Measurements from ENCODE around the gene CEP78. TPM values are rescaled to one million over a fixed set of nuclear protein-coding genes. Genes with fewer than 3 reads are reported as not detected.
"Not testable (repeated sequence)": the region's sequence is repeated elsewhere in the genome, so short reads cannot be mapped to it uniquely, and the experiment has no call there.

CEP78 gene
- total RNA-seq, 1 donor from 2014 or later = 8.7 TPM

DNA sequence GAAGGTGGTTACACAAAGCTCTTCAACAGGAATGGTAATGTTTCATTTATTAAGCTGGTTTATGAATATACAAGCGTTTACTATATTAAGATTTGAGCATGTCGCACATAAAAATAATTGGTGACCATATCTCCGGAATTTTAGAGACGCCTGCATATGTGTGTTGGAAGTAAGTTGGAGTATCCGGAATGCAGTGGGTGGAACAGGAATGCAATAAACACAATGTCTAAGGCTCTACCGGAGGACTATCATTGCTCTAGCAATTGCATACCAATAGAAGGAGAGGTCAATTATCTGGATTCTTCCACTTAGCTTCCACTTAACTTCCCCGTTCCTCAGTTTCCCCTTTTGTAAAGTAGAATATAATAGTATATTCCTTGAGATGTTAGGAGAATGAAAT lies 1.1 kb upstream of the CEP78 start:
- peak in 1 of 2 donors; percentile 2 for DNase-seq (ENCODE audit: low read depth in 2 of 2)

DNA sequence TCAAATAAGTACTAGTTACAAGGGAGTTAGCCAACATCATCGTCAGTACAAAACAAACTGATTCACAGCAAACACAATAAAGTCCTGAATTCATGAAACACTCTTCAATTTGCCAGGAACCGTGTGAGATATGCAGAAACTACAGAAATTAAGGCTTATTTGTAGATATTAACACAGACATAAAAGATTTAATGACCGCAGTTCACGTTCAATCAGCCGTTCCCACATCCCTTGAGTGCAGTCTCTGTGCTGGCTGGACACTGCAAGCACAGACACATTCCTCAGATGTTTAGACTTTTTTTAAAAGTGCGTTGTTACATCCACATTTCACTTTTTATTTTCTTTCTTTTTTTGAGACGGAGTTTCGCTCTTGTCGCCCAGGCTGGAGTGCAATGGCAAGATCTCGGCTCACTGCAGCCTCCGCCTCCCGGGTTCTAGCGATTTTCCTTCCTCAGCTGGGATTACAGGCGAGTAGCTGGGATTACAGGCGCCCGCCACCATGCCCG lies 566 bp upstream of the CEP78 start:
- DNase-seq (ENCODE audit: low read depth in 2 of 2) = peak; percentile 20 to 35

DNA sequence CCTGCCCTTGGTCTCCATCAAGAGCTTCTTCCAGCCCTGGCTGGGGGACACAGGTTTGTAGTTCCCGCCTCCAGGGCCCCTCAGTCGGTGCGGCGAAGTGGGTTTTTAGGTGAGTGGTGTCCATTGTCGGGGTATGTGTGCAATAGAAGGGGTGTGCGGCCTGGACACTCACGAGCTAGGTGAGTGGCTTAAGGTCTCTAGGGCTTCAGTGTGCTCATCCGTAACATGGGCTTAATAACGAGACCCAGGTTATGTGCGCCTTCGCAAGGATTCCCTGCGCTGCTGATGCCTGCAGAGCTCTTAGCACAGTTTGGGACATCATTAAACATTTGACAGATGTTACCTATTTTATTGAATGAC lies 656 bp downstream of the CEP78 start:
- peak in 1 of 2 donors; percentile 43 for DNase-seq (ENCODE audit: low read depth in 2 of 2)

DNA sequence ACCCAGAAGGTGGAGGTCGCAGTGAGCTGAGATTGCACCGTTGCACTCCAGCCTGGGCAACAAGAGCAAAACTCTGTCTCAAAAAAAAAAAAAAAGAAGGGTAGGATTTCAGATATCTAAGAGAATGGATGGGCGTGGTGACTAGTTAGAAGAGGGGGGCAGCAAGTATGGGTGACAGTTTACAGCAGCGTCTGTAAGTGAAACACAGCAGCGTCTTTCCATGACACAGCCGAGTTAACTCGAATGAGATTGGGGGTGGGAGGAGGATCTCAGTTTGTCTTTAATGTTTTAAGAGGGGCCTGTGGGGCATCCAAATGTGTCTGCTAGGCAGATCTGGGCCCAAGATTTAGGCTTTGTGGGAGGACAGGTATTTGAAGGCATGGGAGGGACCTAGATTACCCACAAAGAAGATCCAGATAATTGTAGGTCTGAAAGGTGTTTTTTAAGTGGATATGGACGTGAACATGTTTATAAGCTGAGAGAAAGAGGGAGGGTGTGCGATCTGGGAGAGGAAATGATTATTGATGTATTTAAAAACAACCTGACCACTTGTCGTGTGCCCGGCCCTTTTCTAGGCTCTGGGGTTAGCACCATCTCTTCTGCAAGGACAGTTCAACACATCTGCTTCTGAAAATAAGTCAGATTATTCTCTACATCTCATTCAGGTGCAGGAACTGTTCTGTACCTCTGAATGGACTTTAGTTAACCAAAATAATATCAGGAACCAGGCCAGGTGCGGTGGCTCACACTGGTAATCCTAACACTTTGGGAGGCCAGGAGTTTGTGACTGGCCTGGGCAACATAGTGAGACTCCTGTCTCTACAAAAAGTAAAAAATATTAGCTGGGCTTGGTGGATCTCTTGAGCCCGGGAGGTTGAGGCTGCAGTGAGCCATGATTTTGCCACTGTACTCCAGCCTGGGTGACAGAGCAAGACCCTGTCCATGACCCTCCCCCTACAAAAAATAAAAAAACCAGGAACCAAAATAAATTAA lies 2.5 kb downstream of the CEP78 start:
- DNase-seq (ENCODE audit: low read depth in 2 of 2) = no peak

DNA sequence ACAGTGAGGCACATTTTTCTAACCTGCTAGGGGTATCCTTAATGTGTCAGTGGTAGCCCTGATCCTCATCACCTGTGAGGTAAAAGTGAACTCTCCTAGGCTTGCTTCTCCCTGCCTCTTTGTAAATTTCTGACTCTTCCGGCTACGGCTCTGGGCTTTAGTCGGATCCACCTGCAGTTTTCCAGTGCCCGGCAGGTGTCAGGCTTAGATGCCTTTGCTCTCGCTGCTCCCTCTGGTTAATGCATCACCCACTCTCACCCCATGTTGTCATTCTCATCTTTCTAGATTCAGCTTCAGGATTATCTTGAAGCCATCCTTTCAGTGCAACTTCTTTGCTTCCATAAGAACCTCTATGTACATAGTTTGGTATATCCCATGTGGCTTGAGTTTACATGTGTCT lies 3.6 kb downstream of the CEP78 start:
- DNase-seq (ENCODE audit: low read depth in 2 of 2) = peak in 1 of 2 donors; percentile 35

DNA sequence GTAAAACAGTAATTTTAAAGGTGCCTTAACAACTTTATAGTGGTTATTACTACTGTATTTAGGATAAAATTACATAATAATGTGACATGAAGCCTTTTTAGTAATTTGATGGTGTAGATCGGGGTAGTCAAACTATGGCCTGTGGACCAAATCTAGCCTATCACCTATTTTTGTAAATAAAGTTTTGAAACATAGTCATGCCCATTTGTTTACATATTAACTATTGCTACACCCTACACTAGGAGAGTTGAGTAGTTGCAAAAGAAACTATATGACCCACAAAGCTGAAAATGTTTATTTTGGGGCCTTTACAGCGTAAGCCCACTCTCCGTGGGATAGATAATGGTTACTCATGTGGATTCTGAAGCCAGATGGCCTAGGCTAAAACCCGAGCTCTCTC lies 6.2 kb downstream of the CEP78 start:
- no peak for DNase-seq (ENCODE audit: low read depth in 2 of 2)

DNA sequence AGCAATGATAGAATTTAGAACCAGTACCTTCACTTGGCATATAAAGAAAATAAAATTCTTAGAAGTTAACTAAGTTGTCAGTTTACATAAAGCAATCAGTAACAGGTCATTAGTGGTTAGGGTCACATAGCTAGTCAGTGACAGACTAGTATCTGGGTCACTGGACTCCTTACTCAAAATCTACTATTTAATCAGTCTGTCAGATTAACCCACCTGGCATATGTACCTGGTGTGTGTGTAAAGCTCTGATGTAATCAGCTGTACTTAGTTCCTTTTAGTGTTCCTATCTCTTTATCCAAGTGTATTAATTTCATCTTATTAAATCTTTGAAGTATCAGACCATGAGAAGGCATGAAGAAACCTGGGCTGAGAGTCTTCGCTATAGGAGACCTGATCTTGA lies 7.3 kb downstream of the CEP78 start:
- DNase-seq (ENCODE audit: low read depth in 2 of 2) = no peak

DNA sequence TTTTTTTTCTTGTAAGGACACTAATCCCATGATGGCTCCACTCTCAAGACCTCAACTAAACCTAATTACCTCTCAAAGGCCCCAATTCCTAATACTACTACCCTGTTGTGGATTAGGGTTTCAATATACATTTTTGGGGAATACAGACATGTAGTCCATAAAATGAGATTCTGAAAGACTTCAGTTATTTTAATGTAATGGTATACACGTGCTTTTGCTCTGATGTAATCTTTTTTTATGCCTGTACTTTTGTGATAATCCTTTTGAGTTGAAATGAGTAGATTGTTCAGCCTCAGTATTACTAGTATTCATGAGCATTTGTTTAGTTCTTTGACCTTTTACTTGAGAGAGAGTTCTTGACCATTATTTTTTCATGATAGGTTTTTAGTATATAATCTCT lies 9.5 kb downstream of the CEP78 start:
- DNase-seq (ENCODE audit: low read depth in 2 of 2) = no peak

DNA sequence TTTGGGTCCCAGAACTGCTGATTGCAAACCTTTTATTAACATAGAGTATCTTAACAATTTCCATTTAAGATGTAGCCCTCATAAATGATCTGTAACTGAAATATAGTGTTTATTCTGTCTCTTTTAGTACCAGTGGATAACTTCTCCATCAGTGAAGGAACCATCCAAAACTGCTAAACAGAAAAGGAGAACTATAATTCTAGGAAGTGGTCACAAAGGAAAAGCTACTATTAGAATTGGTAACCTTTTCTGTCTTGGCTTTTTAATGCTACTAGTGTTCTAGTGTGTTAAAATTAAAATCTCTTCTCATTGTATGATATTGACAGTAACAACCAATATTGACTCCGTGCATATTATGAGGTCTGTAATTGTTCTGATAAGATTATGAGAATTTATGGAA lies 12.8 kb downstream of the CEP78 start:
- DNase-seq (ENCODE audit: low read depth in 2 of 2) = no peak

DNA sequence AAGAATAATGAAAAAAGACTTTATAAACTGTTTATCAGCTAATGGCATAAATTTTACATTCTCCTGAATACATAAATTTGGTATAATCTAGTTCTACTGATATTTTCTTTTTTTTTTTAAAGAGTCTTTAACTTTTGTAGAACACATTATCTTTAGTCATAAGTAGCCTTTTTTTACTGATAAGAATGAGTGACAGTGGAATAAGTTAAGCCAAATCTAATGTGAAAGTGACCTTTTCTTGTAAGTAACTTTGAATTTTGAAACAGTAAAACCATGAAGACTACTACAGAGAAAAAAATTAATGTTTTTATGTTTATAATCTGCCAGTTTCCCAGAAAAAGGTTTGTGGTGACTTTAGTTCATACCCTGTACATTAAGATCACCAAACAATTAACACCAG lies 13.7 kb downstream of the CEP78 start:
- DNase-seq (ENCODE audit: low read depth in 2 of 2) = no peak

DNA sequence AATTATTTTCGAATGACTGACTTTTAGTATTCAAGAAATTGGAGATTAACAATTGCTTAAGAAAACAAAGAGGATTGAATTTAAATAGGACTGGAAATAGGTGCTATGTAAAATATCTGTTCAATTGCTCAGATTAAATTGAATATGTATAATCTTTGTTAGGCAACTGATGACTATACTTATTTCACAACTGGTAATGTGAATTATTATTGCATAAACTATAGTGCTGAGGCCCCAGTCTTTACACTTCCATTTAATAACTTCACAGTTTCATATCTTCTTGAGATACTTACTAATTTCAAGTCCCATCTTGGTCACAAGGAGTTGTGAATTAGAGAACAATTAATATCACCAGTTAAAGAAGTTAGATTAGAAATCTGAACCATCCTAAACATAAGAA lies 16.7 kb downstream of the CEP78 start:
- no peak for DNase-seq (ENCODE audit: low read depth in 2 of 2)

DNA sequence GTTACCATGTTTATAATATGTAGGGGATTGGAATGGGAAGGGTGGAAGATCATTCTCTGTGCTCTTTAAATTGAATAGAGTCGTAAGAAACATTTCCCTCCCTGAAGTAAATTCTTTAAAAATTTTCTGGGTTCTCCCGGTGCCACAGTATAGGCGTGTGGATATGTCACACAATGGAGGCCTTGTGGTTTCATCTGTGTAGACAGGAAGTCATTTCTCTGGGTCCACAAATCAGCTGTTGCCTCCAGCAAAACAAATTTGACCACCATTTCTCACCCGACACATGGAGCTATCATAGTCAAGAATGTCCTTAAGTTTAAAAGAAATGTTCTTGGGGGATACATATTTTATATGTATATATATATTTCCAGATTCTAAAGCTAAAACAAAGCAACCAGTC lies 17.4 kb downstream of the CEP78 start:
- DNase-seq (ENCODE audit: low read depth in 2 of 2) = no peak

DNA sequence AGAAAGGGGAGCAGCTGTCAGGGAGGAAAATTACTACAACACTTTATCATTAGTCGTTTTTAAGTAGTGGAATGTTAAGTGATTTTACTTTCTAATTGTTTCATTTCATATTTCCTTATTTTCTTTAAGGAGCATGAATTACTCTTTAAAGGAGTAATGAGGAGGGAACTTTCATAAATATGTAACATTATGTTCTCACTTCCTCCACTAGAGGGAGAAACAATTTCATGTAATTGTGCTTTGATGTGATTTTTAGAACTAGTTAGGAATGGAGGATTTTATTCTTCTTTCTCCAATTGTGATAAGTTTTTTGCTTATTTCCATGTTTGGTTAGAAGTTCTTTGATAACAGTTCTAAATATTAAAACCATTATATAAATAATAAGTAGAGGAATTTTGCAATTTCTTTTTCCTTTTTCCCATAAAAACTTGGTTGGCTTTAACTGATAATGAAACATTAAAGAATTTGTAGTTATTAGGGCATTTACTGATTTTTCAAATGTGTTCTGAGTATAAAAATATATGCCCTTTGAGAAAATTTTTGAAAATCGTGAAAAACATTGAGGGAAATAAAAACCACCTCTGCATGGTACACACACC lies 25.6 kb downstream of the CEP78 start:
- DNase-seq (ENCODE audit: low read depth in 2 of 2) = peak; percentile 34 to 53

DNA sequence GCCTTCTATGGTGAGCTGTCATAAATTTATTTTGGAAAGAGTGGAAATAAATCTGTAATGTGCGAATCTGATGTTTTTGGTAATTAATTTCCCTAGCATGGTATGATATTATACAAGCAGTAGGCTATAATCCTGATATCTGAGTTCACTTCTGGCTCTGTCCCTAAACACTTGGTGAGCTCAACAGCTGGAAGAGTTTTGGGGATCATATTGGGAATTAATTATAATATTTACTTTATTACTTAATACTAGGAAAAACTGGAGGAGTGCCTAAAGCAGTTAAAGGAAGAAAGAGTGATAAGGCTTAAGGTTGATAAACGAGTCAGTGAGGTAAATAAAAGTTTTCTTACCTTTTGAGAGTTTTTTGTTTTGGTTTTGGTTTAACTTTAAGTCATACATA lies 26.8 kb downstream of the CEP78 start:
- DNase-seq (ENCODE audit: low read depth in 2 of 2) = no peak

DNA sequence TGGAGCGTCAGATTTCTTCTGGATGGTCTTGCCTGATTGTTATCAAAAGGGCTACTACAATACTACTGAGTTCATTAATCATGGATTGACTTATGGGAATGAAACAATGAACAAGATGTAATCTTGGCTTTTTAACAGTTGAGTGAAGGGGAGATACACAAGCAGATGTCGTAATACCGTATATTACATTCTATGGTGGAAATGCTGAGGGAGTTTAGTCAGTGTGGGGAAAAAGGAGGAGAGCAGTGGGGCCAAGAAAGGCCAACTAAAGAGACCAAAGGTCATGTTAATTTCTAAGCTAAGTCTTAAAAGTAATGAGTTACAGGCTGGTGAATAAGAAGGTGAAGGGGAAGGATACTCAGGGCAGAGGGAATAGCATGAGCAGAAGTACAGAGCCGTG lies 32.0 kb downstream of the CEP78 start:
- DNase-seq (ENCODE audit: low read depth in 2 of 2) = no peak

DNA sequence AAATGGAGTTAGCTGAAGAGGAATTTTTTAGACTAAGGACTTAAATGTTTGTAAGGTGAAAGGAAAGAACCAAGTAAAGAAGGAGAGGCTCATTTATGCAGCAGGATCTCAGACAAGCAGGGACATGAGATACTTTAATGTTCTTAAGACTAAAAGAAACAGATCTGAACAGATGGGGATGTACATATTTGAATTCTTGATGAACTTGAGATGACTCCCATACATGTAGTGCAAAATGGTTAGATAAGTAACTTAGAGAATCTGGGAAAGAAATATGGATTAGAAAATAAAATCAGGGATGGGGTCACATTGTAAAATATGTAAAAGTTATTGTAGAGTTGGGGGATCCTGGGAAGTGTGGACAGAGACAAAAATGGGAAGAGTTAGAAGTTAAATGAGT lies 33.9 kb downstream of the CEP78 start:
- DNase-seq (ENCODE audit: low read depth in 2 of 2) = no peak

DNA sequence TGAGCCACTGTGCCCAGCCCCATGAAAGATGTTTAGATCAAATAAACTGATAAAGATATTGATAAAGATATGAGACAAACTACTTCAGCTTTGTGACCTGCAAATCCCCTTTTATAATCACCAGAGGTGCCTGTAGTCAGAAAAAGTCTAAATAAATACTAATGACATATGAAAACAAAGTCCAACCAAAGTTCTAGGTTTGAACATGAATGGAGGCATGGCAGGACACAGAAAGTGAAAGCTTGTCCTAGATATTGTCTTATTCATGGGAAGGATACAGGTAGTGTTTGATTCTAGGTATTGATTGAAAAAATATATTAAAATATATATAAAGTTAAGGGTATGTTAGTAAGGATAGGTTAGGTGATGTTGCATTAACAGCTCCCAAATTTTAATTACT lies 36.4 kb downstream of the CEP78 start:
- DNase-seq (ENCODE audit: low read depth in 2 of 2) = no peak

DNA sequence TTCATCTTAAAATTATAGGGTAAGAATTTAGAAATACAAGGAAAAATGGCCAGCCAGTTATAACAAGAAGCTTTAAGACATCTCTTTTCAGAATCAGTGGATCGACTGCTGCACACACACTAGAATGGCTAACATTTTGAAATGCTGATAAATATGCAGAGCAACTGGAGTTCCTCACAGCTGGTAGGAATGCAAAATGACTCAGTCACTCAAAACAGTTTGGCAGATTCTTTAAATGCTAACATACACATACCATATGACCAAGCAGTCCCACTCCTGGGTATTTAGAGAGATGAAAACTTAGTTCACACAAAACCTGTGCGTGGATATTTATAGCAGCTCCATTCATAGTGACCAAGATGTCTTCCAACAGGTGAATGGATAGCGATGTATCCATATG lies 37.9 kb downstream of the CEP78 start:
- no peak for DNase-seq (ENCODE audit: low read depth in 2 of 2)

DNA sequence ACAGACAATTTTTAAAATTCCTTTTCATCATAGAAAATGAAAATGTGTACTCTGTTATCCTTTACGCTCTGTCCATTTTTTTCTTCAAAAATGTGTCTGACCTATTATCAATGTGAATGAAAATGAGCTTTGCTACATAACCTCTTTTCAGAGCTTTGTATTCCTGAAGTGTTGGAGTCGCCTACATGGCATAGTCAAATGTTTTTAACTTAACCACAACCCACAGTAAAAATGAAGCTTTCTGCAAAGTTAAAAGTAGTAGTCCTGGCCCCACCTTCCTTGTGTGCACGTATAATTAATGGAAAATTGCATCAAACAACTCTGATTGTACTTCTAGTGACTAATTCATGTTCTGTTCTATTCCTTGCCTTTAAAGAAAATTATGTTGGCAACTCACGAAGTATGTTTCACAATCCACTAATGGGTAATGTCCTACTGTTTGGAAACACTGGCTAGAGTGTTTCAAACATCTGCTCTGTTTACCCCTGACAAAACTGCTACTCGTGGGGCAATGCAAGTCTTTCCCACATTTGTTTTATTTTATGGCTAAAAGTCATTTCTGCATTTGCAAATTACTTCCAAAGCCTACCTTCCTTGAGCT lies 42.4 kb downstream of the CEP78 start:
- DNase-seq (ENCODE audit: low read depth in 2 of 2) = no peak

DNA sequence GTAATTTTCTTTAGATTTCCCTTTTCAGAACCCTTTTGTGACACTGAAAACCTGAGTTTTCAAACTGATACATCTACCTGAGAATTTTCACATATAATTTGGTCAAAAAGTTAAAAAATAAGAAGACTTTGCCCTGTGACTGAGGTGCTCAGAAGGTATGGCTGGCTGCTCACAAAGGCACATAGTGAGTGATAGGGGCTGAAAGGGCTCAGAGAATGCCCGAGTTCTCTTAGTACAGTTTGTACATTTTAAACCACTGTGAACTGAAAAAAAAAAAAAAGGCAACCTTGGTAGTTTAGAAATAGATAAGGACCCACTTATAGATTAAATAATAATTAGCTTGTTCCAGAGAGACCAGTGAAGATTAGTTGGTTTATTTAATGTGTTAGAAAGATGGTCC lies 42.9 kb downstream of the CEP78 start:
- no peak for DNase-seq (ENCODE audit: low read depth in 2 of 2)

DNA sequence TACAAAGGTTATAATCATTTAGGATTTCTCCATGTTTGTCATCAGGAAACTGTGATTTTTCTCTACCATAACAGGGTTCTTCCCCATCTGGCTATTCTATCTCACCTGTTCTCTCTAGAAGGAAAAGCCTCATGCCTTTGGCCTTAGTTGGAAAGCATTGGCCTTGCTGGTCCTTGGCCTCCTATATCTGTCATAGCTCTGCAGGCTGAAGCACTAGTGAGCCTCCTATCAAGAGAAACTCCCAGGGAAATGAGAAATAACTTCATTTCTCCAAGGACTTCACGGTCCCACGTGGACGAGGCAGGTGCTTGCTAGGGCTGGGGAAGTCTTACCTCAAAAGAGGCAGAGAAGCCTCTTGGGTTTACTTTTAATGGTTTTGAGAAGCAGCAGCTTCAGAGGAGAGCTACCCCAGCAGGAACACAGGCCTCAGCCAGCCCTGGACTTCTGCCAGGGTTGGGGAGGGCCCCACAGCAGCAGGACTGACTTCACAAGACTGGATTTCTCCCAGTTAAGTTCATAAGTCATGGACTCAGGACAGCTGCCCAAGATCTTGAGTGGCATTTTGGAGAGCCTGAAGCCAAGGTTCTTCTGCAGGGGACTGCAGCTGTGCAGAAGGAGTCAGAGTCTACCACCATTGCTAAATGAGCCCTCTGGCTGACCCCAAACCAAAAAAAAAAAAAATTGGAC lies 45.2 kb downstream of the CEP78 start:
- peak; percentile 31 to 51 for DNase-seq (ENCODE audit: low read depth in 2 of 2)

DNA sequence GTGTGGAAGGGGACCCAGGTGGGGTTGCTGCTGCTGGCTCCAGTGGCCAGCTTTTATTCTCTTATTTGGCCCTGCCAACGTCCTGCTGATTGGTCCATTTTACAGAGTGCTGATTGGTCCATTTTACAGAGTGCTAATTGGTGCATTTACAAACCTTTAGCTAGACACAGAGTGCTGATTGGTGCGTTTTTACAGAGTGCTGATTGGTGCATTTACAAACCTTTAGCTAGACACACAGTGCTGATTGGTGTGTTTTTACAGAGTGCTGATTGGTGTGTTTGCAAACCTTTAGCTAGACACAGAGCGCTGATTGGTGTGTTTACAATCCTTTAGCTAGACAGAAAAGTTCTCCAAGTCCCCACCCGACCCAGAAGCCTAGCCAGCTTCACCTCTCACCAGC lies 48.3 kb downstream of the CEP78 start:
- DNase-seq (ENCODE audit: low read depth in 2 of 2) = not testable (repeated sequence)

Measured in lung microvascular endothelial cell (primary cell).